Subcutaneous abdominal adipose tissue (tissue), 5 donors: ENCODE measurements around the gene SLC9A1.

Experiments
- H3K27ac ChIP-seq: one replicate; pipeline ENCODE4 v1.7.0; 2013; ENCODE audit warnings: low read depth, mild to moderate bottlenecking, inconsistent platforms, low read length, moderate library complexity
- H3K27me3 ChIP-seq, 5 donors: one replicate each; pipeline ENCODE4 v1.7.0; 2013; ENCODE audit warnings: low read length in 5 of 5, inconsistent platforms in 1 of 5; ENCODE audit not compliant: control insufficient read depth in 5 of 5, insufficient read depth in 4 of 5
- H3K36me3 ChIP-seq, 5 donors: one replicate each; pipeline ENCODE4 v1.7.0; 2013; ENCODE audit warnings: low read length in 5 of 5; ENCODE audit not compliant: control insufficient read depth in 5 of 5, insufficient read depth in 5 of 5
- H3K4me1 ChIP-seq, 5 donors: one replicate each; pipeline ENCODE4 v1.7.0; 2013; ENCODE audit warnings: low read length in 5 of 5, mild to moderate bottlenecking in 3 of 5, moderate library complexity in 1 of 5; ENCODE audit not compliant: control insufficient read depth in 5 of 5, insufficient read depth in 5 of 5
- H3K4me3 ChIP-seq, 5 donors: one replicate each; pipeline ENCODE4 v1.7.0; 2013; ENCODE audit warnings: low read length in 5 of 5, low read depth in 1 of 5
- H3K9ac ChIP-seq, 5 donors: one replicate each; pipeline ENCODE4 v1.7.0; 2013; ENCODE audit warnings: low read length in 5 of 5, mild to moderate bottlenecking in 4 of 5, moderate library complexity in 3 of 5
- H3K9me3 ChIP-seq, 5 donors: one replicate each; pipeline ENCODE4 v1.7.0; 2013; ENCODE audit warnings: low read length in 5 of 5; ENCODE audit not compliant: control insufficient read depth in 5 of 5
- donor health status: healthy.
- donor health status: healthy.
- donor health status: healthy.
- donor health status: healthy.
- donor health status: healthy.

Gene SLC9A1

DNA sequence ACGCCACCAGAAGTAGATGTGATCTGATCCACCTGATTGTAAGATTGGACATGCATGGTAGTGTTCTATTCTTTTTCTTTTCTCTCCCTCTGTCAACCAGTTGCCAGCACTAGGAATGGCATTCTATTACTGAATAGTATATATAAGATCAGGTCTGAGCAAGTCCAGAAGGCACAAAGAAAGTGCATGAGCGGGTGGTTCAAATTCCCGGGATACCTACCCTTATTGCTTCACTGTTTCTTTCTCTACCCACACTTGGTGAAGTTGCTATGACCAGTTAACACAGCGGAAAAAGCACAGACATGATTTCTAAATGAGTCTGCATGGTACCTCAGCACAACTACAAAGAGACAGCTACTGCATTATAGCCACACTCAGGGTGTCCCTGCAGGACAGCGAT is 64.0 kb downstream of the SLC9A1 start:
- H3K9ac ChIP-seq: no peak overlapping the region
- H3K4me3 ChIP-seq: no peak overlapping the region
- no peaks in the 10 kb centered on the region for H3K9me3 ChIP-seq
- H3K27me3 ChIP-seq: peaks cover 0 to 3% (median 0%) of the 10 kb centered on the region in 5 donors
- no peaks in the 10 kb centered on the region for H3K36me3 ChIP-seq
- H3K27ac ChIP-seq: no peak overlapping the region
- no peaks in the 10 kb centered on the region for H3K4me1 ChIP-seq

DNA sequence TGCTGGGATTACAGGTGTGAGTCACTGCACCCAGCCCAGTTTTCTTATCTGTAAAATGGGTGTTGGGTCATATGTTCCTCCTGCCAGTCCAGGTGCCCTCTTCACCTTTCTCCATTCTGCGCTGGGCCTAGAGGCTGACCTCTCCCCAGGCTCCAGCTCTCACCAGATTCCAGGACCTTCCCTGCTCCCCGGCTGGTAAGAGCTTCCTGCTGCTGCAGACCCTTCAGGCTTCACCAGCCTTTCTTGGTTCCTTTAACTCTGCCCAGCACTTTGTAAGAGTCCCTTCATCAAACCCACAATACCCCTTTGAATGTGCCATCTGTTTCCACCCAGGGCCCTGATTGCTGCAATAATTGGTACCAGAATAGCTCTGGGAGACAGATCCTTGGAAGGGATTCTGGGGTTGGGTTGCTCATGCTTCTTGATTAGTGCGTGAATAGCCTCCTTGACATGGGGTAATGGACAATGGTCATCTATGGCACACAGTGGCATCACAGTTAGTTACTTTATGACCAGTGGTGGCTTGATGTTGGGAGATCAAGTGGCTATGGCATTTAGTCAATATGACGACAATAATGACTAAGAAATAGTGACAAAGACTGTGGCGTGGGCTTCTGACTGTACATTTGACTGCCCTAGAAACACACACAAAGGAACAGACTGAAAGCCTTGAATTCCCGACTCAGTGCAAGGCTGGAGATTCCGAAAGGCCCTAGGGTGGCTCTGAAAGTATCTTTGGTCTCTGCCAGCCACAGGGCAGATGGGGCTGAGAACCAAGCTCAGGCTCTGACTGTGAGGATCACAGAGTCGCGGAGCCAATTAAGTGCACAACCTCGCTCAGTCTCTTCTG is 67.3 kb downstream of the SLC9A1 start:
- Histone ChIP-seq H3K27ac (no peak overlapping the region), H3K9ac (no peak overlapping the region), H3K4me3 (no peak overlapping the region), H3K4me1 (no peaks in the 10 kb centered on the region), H3K27me3 (peaks cover 0 to 3% (median 0%) of the 10 kb centered on the region in 5 donors), H3K9me3 (peaks cover 6 to 10% (median 7%) of the 10 kb centered on the region in 5 donors), H3K36me3 (no peaks in the 10 kb centered on the region)

- Histone ChIP-seq H3K9ac (no peak overlapping the region), H3K36me3 (no peaks in the 10 kb centered on the region), H3K4me1 (no peaks in the 10 kb centered on the region)
Measured at GRCh38 chr1:27086628-27087027, 68.3 kb downstream of the SLC9A1 start.

GRCh38 chr1:27086026-27086425 is 68.9 kb downstream of the SLC9A1 start:
- no peak overlapping the region for H3K4me3 ChIP-seq
- H3K9me3 ChIP-seq: peaks cover 6 to 10% (median 7%) of the 10 kb centered on the region in 5 donors
- no peak overlapping the region for H3K9ac ChIP-seq
- H3K27ac ChIP-seq: no peak overlapping the region
- H3K27me3 ChIP-seq: peaks cover 0 to 3% (median 0%) of the 10 kb centered on the region in 5 donors
- no peaks in the 10 kb centered on the region for H3K4me1 ChIP-seq
- H3K36me3 ChIP-seq: no peaks in the 10 kb centered on the region

More at GRCh38 chr1:27086628-27087027, 68.3 kb downstream of the SLC9A1 start:
- H3K27me3 ChIP-seq: peaks cover 0 to 3% (median 0%) of the 10 kb centered on the region in 5 donors
- no peak overlapping the region for H3K27ac ChIP-seq
- H3K9me3 ChIP-seq: peaks cover 6 to 10% (median 7%) of the 10 kb centered on the region in 5 donors
- no peak overlapping the region for H3K4me3 ChIP-seq

DNA sequence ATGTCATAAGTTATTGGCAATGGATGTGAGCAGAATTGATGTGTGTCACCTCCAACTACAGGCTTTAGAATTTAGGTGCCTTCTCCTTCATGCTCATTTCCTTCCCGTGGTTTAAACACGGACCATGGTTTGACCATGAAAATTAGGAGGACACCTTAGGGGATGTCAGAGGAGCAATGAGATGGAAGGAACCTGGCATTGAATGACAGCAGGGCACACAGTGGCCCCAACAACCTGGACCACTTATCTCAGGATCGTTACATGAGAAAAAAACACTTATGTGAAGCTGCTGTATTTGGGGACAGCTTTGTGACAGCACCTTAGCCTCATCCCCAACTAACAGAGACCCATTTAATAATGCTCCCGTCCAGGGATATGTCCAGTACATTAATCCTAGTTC is 70.8 kb downstream of the SLC9A1 start:
- H3K9me3 ChIP-seq: peaks cover 6 to 14% (median 11%) of the 10 kb centered on the region in 5 donors
- H3K27me3 ChIP-seq: no peaks in the 10 kb centered on the region
- no peak overlapping the region for H3K9ac ChIP-seq
- H3K36me3 ChIP-seq: no peaks in the 10 kb centered on the region
- no peaks in the 10 kb centered on the region for H3K4me1 ChIP-seq
- no peak overlapping the region for H3K27ac ChIP-seq
- no peak overlapping the region for H3K4me3 ChIP-seq

GRCh38 chr1:27077968-27078367 is 77.0 kb downstream of the SLC9A1 start:
- no peaks in the 10 kb centered on the region for H3K27me3 ChIP-seq
- no peaks in the 10 kb centered on the region for H3K36me3 ChIP-seq
- no peaks in the 10 kb centered on the region for H3K4me1 ChIP-seq

DNA sequence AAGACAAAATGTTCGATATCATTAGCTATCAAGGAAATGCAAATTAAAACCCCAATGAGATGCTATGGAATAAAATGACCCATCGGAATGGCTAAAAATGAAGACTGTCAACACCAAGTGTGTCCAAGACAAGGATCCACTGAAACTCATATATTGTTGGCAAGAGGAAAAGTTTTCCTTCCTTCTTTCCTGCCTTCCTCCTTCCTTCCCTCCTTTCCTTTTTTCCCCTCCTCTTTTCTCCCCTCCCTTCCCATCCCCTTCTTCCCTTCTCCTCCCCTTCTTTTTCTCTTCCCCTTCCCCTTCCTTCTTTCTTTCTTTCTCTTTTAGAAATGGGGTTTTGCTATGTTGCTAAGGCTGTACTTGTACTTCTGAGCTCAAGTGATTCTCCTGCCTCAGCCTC is 78.1 kb downstream of the SLC9A1 start:
- H3K9me3 ChIP-seq: peaks cover 0 to 4% (median 3%) of the 10 kb centered on the region in 5 donors
- no peak overlapping the region for H3K27ac ChIP-seq
- H3K4me3 ChIP-seq: no peak overlapping the region
- H3K4me1 ChIP-seq: no peaks in the 10 kb centered on the region
- H3K36me3 ChIP-seq: no peaks in the 10 kb centered on the region
- no peak overlapping the region for H3K9ac ChIP-seq
- no peaks in the 10 kb centered on the region for H3K27me3 ChIP-seq

More at GRCh38 chr1:27077968-27078367, 77.0 kb downstream of the SLC9A1 start:
- H3K27ac ChIP-seq: no peak overlapping the region
- H3K9ac ChIP-seq: no peak overlapping the region
- H3K9me3 ChIP-seq: peaks cover 0 to 4% (median 3%) of the 10 kb centered on the region in 5 donors
- H3K4me3 ChIP-seq: no peak overlapping the region

DNA sequence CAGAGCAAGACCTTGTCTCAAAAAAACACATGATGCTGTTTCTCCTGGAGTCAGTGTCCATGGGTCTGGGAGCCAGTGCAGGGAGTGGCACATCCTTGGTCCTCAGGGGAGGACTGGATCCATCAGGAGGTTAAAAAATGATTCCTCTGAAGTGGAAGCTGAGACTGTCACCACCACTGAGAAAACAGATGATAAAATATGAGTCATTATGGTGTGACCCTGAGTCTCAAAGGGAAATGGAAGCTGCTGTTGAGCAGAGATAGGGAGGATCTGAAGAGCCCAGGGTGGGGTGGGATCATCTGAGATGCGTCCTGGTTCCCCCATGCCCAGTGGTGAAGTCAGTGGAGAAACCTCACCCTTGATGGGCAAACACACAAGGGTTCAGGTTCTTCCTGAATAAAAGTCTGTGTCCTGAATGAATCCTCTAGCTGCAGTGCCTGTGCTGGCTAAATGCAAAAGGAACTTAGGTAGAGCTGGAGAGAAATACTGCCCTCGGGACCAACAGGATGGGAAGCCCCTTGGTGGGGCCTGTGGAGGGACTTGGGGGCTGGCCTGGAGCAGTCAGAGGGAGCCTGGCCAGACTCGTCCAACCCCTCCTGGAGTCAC is 80.6 kb downstream of the SLC9A1 start:
- Histone ChIP-seq H3K36me3 (no peaks in the 10 kb centered on the region), H3K9ac (no peak overlapping the region), H3K27ac (no peak overlapping the region), H3K27me3 (peaks cover 0 to 5% (median 0%) of the 10 kb centered on the region in 5 donors), H3K4me3 (no peak overlapping the region), H3K4me1 (no peaks in the 10 kb centered on the region), H3K9me3 (peaks cover 0 to under 1% (median 0%) of the 10 kb centered on the region in 5 donors)

- no peak overlapping the region for H3K9ac ChIP-seq
- no peaks in the 10 kb centered on the region for H3K4me1 ChIP-seq
- H3K27me3 ChIP-seq: peaks cover 0 to 5% (median 0%) of the 10 kb centered on the region in 5 donors
- no peaks in the 10 kb centered on the region for H3K9me3 ChIP-seq
- no peaks in the 10 kb centered on the region for H3K36me3 ChIP-seq
- no peak overlapping the region for H3K27ac ChIP-seq
- H3K4me3 ChIP-seq: no peak overlapping the region
Measured at GRCh38 chr1:27071049-27071416, 83.9 kb downstream of the SLC9A1 start.

DNA sequence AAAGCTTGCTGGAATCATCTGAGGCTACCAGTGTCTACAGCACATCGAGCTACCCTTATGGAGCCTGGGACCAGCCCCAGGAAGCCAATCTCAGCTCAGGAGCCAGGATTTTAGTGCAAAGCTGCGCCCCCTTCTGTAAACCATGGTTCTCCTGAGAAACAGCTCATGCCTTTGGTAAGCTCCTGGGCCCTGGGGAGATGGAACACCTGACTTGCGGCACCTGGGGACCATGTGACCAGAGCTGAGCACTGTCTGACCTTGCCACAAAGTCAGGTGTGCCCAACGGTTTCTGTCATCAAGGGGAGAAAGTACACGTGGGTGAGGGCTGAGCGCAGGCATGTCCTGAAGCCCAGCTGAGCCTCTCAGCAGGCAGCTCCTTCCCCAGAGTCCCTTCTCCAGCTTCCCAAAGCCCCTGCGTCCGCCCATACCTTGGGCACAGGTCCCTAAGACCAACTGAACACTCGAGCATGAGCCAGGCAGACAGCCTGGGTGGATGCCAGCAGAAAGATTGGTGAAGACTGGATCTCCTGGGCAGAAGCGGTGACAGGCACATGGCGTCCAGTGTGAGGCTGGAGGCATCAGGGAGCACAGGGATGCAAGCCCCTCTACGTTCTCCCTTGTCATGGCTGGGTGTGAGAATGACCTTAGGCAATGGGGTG is 84.4 kb downstream of the SLC9A1 start:
- no peak overlapping the region for H3K27ac ChIP-seq
- H3K36me3 ChIP-seq: no peaks in the 10 kb centered on the region
- peaks cover 0 to 5% (median 0%) of the 10 kb centered on the region in 5 donors for H3K27me3 ChIP-seq
- H3K4me3 ChIP-seq: no peak overlapping the region
- H3K9ac ChIP-seq: no peak overlapping the region
- H3K4me1 ChIP-seq: no peaks in the 10 kb centered on the region
- H3K9me3 ChIP-seq: no peaks in the 10 kb centered on the region
